Breast epithelium (tissue), 3 donors: ENCODE measurements around the gene CLECL1.

ENCODE experiments used
- CTCF ChIP-seq, 3 donors: fragments of 450-650 bp; IDR thresholded peaks; one replicate each; pipeline ENCODE4 v1.5.1; 2016 to 2017; ENCODE audit warnings: antibody characterized with exemption in 3 of 3, mild to moderate bottlenecking in 3 of 3, moderate library complexity in 3 of 3
- POLR2A ChIP-seq: fragments of 450-650 bp; IDR thresholded peaks from one replicate; pipeline ENCODE4 v1.6.1; 2016; ENCODE audit warnings: antibody characterized with exemption, mild to moderate bottlenecking, moderate library complexity
- POLR2AphosphoS5 ChIP-seq, 3 donors: sonication (generic); formaldehyde crosslinking; IDR thresholded peaks; one replicate each; pipeline ENCODE4 v1.6.1; 2017; ENCODE audit warnings: antibody characterized with exemption in 3 of 3

- TF ChIP-seq POLR2AphosphoS5 (IDR thresholded peaks at IDR 0.05), result no peak
- TF ChIP-seq POLR2A, result no peak
- no peak for TF ChIP-seq CTCF (IDR thresholded peaks at IDR 0.05)
Observed at GRCh38 chr12:9701380-9702154, 31.3 kb downstream of the CLECL1 start.
